Right atrium auricular region (tissue), 2 donors: ENCODE measurements around the gene HADHB. TPM values are rescaled to one million over a fixed set of nuclear protein-coding genes. Genes with fewer than 3 reads are reported as not detected.

Source experiments
- DNase-seq: peaks from one replicate; pipeline ENCODE4 v3.0.0-alpha.2; 2019; ENCODE audit warnings: low spot score
- H3K27ac ChIP-seq, 2 donors: fragments of 200-600 bp; sonication (generic); 1 replicate in 1 of 2; 2 replicates in 1 of 2; pipeline ENCODE4 v1.5.1; 2016 to 2019
- H3K27me3 ChIP-seq, 2 donors: fragments of 200-600 bp; sonication (generic); one replicate each; pipeline versions ENCODE4 v1.5.1 to v1.6.0; 2017 to 2019
- H3K36me3 ChIP-seq: fragments of 200-600 bp; sonication (generic); one replicate; pipeline ENCODE4 v1.5.1; 2016
- H3K4me1 ChIP-seq, 2 donors: fragments of 200-600 bp; sonication (generic); one replicate each; pipeline versions ENCODE4 v1.5.1 to v1.6.0; 2017 to 2019
- H3K4me3 ChIP-seq, 2 donors: fragments of 200-600 bp; sonication (generic); 1 replicate in 1 of 2; 2 replicates in 1 of 2; pipeline ENCODE4 v1.5.1; 2017 to 2019; ENCODE audit warnings: mild to moderate bottlenecking in 1 of 2, moderate library complexity in 1 of 2
- H3K9me3 ChIP-seq, 2 donors: fragments of 200-600 bp; sonication (generic); one replicate each; pipeline ENCODE4 v1.5.1; 2019
- CTCF ChIP-seq, 2 donors: fragments of 200-600 bp; sonication (generic); IDR thresholded peaks; one replicate each; pipeline ENCODE4 v1.5.1; 2019; ENCODE audit warnings: antibody characterized with exemption in 2 of 2
- total RNA-seq, 2 donors: library from RNA; depleted of rRNA; stranded (reverse); fragments of >200 nt; gene quantifications; one replicate each; pipeline ENCODE4 v1.1.0, GENCODE V29; 2016

The HADHB gene
- total RNA-seq, 2 donors from 2014 or later = 756 to 770 TPM

DNA sequence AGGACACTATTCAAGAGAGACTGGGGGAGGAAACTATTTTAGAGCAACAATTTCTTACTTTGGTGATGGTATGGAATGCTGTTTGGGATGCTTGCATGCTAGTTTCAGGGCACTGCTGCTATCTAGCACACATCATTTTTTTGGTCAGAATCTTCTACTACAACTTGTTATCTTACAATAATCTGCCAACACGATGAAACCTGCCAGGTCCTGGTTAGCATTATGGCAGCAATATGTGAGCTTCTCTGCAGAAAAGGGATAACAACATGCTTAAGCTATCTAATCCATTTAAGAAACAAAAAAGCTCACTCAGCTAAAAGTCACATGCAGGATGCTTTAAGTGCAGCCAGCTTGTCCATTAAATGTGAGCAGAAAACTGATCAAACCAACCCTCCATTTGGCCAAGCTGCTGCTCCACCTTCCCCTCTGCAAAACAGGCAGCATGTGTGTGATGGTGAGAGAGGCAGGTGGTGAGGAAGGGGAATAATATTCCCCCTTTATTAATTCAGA is 41.7 kb upstream of the HADHB start:
- no peak overlapping the region for H3K27ac ChIP-seq
- H3K4me3 ChIP-seq = no peak overlapping the region
- no peaks in the 10 kb centered on the region for H3K4me1 ChIP-seq
- TF ChIP-seq CTCF (IDR thresholded peaks at IDR 0.05) = no peak
- peaks cover 96% of the 10 kb centered on the region for H3K36me3 ChIP-seq
- H3K27me3 ChIP-seq = no peaks in the 10 kb centered on the region
- DNase-seq = no peak
- no peaks in the 10 kb centered on the region for H3K9me3 ChIP-seq

GRCh38 chr2:26203906-26204305 is 40.8 kb upstream of the HADHB start:
- Histone ChIP-seq H3K4me3 (no peak overlapping the region), H3K27me3 (no peaks in the 10 kb centered on the region), H3K9me3 (no peaks in the 10 kb centered on the region), H3K36me3 (peaks cover 96% of the 10 kb centered on the region), H3K4me1 (no peaks in the 10 kb centered on the region), H3K27ac (no peak overlapping the region)
- no peak for DNase-seq
- TF ChIP-seq CTCF (IDR thresholded peaks at IDR 0.05) = no peak

GRCh38 chr2:26212011-26212410 is 32.7 kb upstream of the HADHB start:
- no peaks in the 10 kb centered on the region for H3K9me3 ChIP-seq
- no peaks in the 10 kb centered on the region for H3K4me1 ChIP-seq
- H3K27me3 ChIP-seq = no peaks in the 10 kb centered on the region
- no peak overlapping the region for H3K27ac ChIP-seq
- DNase-seq = no peak
- no peak overlapping the region for H3K4me3 ChIP-seq
- no peak for TF ChIP-seq CTCF (IDR thresholded peaks at IDR 0.05)
- peaks cover 100% of the 10 kb centered on the region for H3K36me3 ChIP-seq

DNA sequence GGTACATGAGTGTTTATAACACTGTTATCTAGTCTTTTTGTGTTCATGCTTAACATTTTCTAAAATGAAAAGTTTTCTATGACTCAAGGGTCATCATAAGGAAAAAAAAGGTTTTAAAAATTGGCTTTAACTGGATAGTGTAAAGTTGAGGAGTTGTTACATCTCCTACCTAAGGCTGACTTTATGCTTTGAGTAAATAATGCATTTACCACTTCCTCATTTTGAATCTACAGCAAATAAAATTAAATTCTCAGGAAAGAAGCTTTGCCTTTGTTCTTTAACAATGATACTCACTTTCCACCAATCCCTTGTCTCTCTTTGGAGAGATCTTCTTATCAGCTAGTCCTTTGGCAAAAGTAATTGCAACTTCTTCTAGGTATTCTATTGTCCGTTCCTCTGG is 30.0 kb upstream of the HADHB start:
- TF ChIP-seq CTCF (IDR thresholded peaks at IDR 0.05) = no peak
- Histone ChIP-seq H3K27ac (no peak overlapping the region), H3K36me3 (peaks cover 89% of the 10 kb centered on the region), H3K9me3 (no peaks in the 10 kb centered on the region), H3K4me3 (no peak overlapping the region), H3K27me3 (no peaks in the 10 kb centered on the region), H3K4me1 (no peaks in the 10 kb centered on the region)
- no peak for DNase-seq

GRCh38 chr2:26215833-26216232 is 28.9 kb upstream of the HADHB start:
- H3K36me3 ChIP-seq = peaks cover 89% of the 10 kb centered on the region
- H3K4me3 ChIP-seq = no peak overlapping the region
- TF ChIP-seq CTCF (IDR thresholded peaks at IDR 0.05) = no peak
- no peak for DNase-seq
- no peaks in the 10 kb centered on the region for H3K4me1 ChIP-seq
- no peaks in the 10 kb centered on the region for H3K27me3 ChIP-seq
- no peak overlapping the region for H3K27ac ChIP-seq
- H3K9me3 ChIP-seq = no peaks in the 10 kb centered on the region

- no peak overlapping the region for H3K27ac ChIP-seq
- H3K9me3 ChIP-seq = no peaks in the 10 kb centered on the region
- H3K4me1 ChIP-seq = no peaks in the 10 kb centered on the region
- H3K27me3 ChIP-seq = no peaks in the 10 kb centered on the region
- TF ChIP-seq CTCF (IDR thresholded peaks at IDR 0.05) = no peak
- no peak overlapping the region for H3K4me3 ChIP-seq
- DNase-seq = no peak
- peaks cover 87% of the 10 kb centered on the region for H3K36me3 ChIP-seq
These were observed 28.2 kb upstream of the HADHB start for GRCh38 chr2:26216587-26216986.
